ENCODE results near the gene LRFN3.

GRCh38 chr19:35983177-35983576 lies 47.0 kb downstream of the LRFN3 start:
- TF ChIP-seq CTCF (conservative IDR thresholded peaks at IDR 0.05 in 1 of 2, IDR thresholded peaks at IDR 0.05 in 1 of 2; ENCODE audit: low read depth in 1 of 2, low read length in 2 of 2): no peak
- TF ChIP-seq EZH2 (IDR thresholded peaks at IDR 0.05; ENCODE audit: low read length, missing control alignments): no peak

All from fibroblast of lung (primary cell).